Stimulated activated CD4-positive, alpha-beta T cell treated with anti-CD3 and anti-CD28 coated beads, Interleukin-4, amount 100 ng/mL, for 1 hour (primary cell): ENCODE results near the gene CDK9.
"Not testable (repeated sequence)": the region's sequence is repeated elsewhere in the genome, so short reads cannot be mapped to it uniquely, and the experiment has no call there.

Source experiments
- DNase-seq: peaks from one replicate; pipeline ENCODE4 v3.0.0-alpha.2; 2020

The CDK9 gene

GRCh38 chr9:127780909-127781308, 4.9 kb upstream of the CDK9 start:
- DNase-seq = not testable (repeated sequence)

- DNase-seq = no peak
Measured at GRCh38 chr9:127781806-127782205, 4.0 kb upstream of the CDK9 start.

GRCh38 chr9:127783111-127784008, 2.5 kb upstream of the CDK9 start:
- DNase-seq = peak; percentile 51

GRCh38 chr9:127785023-127785932, 556 bp upstream of the CDK9 start:
- DNase-seq = peak; percentile 85

GRCh38 chr9:127786773-127787104, 905 bp downstream of the CDK9 start:
- DNase-seq = no peak

- DNase-seq = peak; percentile 64
Measured at GRCh38 chr9:127788337-127789011, 2.6 kb downstream of the CDK9 start.

- no peak for DNase-seq
Measured at GRCh38 chr9:127789179-127789578, 3.3 kb downstream of the CDK9 start.

GRCh38 chr9:127790094-127790855, 4.4 kb downstream of the CDK9 start:
- DNase-seq = no peak

- DNase-seq = no peak
Measured at GRCh38 chr9:127791085-127791484, 5.3 kb downstream of the CDK9 start.

- no peak for DNase-seq
Measured at GRCh38 chr9:127792417-127793031, 6.7 kb downstream of the CDK9 start.

- DNase-seq = no peak
Measured at GRCh38 chr9:127793093-127793708, 7.4 kb downstream of the CDK9 start.

- DNase-seq = no peak
Measured at GRCh38 chr9:127794001-127794791, 8.4 kb downstream of the CDK9 start.

- DNase-seq = no peak
Measured at GRCh38 chr9:127796225-127796813, 10.5 kb downstream of the CDK9 start.

GRCh38 chr9:127796852-127797370, 11.1 kb downstream of the CDK9 start:
- DNase-seq = no peak

- no peak for DNase-seq
Measured at GRCh38 chr9:127801955-127802575, 16.2 kb downstream of the CDK9 start.

GRCh38 chr9:127802576-127803443, 17.0 kb downstream of the CDK9 start, which contains the start of gene FPGS:
TSS of gene FPGS (plus strand) at chr9:127802882. CDS start at chr9:127802925, 43 bp downstream.
- DNase-seq = peak; percentile 85

GRCh38 chr9:127803507-127804352, 17.9 kb downstream of the CDK9 start:
- no peak for DNase-seq
